ENCODE data around the gene C12orf56.

DNA sequence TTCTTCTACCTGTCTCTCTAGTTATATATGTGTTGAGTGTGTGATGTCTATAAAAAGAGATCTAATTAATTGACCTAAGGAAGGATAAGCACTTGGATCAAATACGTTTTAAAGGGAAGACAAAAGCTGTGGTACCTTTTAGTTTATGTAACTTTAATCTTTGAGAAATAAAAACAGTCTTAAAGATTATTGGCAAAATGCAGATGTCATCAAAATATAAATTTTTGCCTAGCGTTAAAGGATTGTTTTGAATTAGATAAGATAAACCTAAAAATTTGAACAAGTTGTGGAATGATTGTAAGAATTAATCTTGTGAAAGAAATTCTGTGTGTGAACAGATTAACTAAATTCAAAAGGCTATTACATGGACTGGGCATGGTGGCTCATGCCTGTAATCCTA lies 42.9 kb downstream of the C12orf56 start:
- TF ChIP-seq, protein P1, sequence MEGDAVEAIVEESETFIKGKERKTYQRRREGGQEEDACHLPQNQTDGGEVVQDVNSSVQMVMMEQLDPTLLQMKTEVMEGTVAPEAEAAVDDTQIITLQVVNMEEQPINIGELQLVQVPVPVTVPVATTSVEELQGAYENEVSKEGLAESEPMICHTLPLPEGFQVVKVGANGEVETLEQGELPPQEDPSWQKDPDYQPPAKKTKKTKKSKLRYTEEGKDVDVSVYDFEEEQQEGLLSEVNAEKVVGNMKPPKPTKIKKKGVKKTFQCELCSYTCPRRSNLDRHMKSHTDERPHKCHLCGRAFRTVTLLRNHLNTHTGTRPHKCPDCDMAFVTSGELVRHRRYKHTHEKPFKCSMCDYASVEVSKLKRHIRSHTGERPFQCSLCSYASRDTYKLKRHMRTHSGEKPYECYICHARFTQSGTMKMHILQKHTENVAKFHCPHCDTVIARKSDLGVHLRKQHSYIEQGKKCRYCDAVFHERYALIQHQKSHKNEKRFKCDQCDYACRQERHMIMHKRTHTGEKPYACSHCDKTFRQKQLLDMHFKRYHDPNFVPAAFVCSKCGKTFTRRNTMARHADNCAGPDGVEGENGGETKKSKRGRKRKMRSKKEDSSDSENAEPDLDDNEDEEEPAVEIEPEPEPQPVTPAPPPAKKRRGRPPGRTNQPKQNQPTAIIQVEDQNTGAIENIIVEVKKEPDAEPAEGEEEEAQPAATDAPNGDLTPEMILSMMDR (IDR thresholded peaks at IDR 0.05): no peak
- TF ChIP-seq ZFX (IDR thresholded peaks at IDR 0.05; ENCODE audit: borderline replicate concordance): no peak

All from 22Rv1 (cell line).